H1 (cell line): ENCODE measurements around the gene MALT1. TPM values are rescaled to one million over a fixed set of nuclear protein-coding genes. Genes with fewer than 3 reads are reported as not detected.

Experiments
- CHD7 ChIP-seq: fragments of 300-600 bp; sonication (generic); IDR thresholded peaks from 2 replicates; pipeline ENCODE4 v1.7.1; 2012; ENCODE audit warnings: low read length, moderate library complexity, mild to moderate bottlenecking, inconsistent platforms; ENCODE audit not compliant: insufficient replicate concordance
- EGR1 ChIP-seq: IDR thresholded peaks from 2 replicates; pipeline ENCODE4 v1.6.1; 2011; ENCODE audit warnings: low read depth, low read length, borderline replicate concordance
- POLR2AphosphoS5 ChIP-seq: IDR thresholded peaks from 2 replicates; pipeline ENCODE4 v1.6.1; 2011; ENCODE audit warnings: low read depth, low read length
- RFX5 ChIP-seq: IDR thresholded peaks from 2 replicates; pipeline ENCODE4 v1.6.1; 2011; ENCODE audit warnings: low read depth, low read length, improper control_type of control experiment, borderline replicate concordance
- SP4 ChIP-seq: IDR thresholded peaks from 2 replicates; pipeline ENCODE4 v1.6.1; 2012; ENCODE audit warnings: low read length, inconsistent platforms
- TBP ChIP-seq: IDR thresholded peaks from 2 replicates; pipeline ENCODE4 v1.6.1; 2011; ENCODE audit warnings: low read depth, low read length, improper control_type of control experiment
- polyA plus RNA-seq, 7 experiments: library from polyadenylated mRNA; depleted of rRNA in 3 of 7; stranded (reverse) in 5 of 7; unstranded in 2 of 7; fragments of >200 nt in 5 of 7; fragments of 200-250 nt in 2 of 7; gene quantifications; 1 replicate in 5 of 7; 2 replicates in 1 of 7; 4 replicates in 1 of 7; pipeline versions ENCODE4 v1.2.1 to v1.2.3, GENCODE V29; 2011 to 2013; ENCODE audit warnings: missing spikeins in 2 of 7, mixed read lengths in 2 of 7
- total RNA-seq: library from RNA; stranded (reverse); fragmentation: NEBNext Ultra II Directional; extraction: Animal tissue kit (Norgen Biotek cat#: 25700); gene quantifications from 2 replicates; pipeline ENCODE4 v1.2.1, GENCODE V29; 2021
- TF ChIP-seq, protein P1 (sequence below): IDR thresholded peaks from 2 replicates; pipeline ENCODE4 v1.6.1; 2012; ENCODE audit warnings: low read length, inconsistent platforms

Gene MALT1
- total and polyA plus RNA-seq, 2 of the 8 experiments (the other 6 are each of a cell fraction or from before 2014, with no cell fraction given), result 10.7 to 25.9 TPM

GRCh38 chr18:58674863-58675472 is 3.7 kb downstream of the MALT1 start (continued):
- TF ChIP-seq, protein P1, sequence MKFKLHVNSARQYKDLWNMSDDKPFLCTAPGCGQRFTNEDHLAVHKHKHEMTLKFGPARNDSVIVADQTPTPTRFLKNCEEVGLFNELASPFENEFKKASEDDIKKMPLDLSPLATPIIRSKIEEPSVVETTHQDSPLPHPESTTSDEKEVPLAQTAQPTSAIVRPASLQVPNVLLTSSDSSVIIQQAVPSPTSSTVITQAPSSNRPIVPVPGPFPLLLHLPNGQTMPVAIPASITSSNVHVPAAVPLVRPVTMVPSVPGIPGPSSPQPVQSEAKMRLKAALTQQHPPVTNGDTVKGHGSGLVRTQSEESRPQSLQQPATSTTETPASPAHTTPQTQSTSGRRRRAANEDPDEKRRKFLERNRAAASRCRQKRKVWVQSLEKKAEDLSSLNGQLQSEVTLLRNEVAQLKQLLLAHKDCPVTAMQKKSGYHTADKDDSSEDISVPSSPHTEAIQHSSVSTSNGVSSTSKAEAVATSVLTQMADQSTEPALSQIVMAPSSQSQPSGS, result no peak
- no peak for TF ChIP-seq RFX5
- TF ChIP-seq CHD7, result no peak
- no peak for TF ChIP-seq TBP
- no peak for TF ChIP-seq POLR2AphosphoS5
- TF ChIP-seq SP4, result no peak
- no peak for TF ChIP-seq EGR1
